Body of pancreas (tissue), 4 donors: ENCODE results near the gene TRIM44.

ENCODE experiments used
- CTCF ChIP-seq, 7 experiments: fragments of 450-650 bp in 4 of 7; fragments of 200-600 bp in 3 of 7; sonication (generic) in 3 of 7; IDR thresholded peaks; one replicate each; pipeline ENCODE4 v1.5.1; 2016 to 2019; ENCODE audit warnings: antibody characterized with exemption in 7 of 7
- POLR2A ChIP-seq, 3 donors: fragments of 450-650 bp; IDR thresholded peaks; one replicate each; pipeline ENCODE4 v1.6.1; 2016; ENCODE audit warnings: antibody characterized with exemption in 3 of 3, mild to moderate bottlenecking in 2 of 3

- no peak for TF ChIP-seq CTCF (IDR thresholded peaks at IDR 0.05)
- TF ChIP-seq POLR2A (IDR thresholded peaks at IDR 0.05), result no peak
Observed at GRCh38 chr11:35632301-35632700, 30.3 kb upstream of the TRIM44 start.
